ENCODE data around the gene HNRNPK.

Gene HNRNPK

DNA sequence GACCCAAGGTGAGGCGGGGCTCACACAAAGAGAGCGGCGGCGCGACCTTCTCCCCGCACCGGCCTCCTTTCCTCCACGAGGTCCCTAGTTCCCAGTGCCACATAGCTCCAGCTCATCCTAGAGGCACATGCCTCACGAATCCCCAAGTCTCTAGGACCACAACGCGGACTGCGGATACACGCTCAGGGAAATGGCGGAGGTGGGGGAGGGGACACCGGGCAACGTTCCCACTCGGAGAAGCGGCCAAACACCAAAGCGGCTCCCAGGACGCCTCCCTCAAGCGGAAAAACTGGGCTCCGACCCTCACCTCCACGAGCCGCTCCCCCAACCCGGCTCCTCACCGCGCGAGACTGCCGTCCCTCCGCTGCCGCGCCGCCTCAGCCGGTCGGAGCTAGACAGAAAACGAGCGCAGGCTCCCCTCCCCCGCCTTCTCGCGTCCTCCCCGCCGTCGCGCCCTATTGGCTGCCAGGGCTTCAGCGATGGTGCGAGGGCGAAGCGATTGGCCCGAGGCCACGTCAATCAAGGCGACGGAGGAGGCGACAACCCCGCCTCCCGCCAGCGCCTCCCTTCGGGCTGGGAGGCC, at the start of gene HNRNPK:
Gene HNRNPK (minus strand): TSS at position 404 of the 583 bp plus-strand sequence. CDS start 1,963 bp downstream, outside the sequence.
- DNase-seq = peak; percentile 97

DNA sequence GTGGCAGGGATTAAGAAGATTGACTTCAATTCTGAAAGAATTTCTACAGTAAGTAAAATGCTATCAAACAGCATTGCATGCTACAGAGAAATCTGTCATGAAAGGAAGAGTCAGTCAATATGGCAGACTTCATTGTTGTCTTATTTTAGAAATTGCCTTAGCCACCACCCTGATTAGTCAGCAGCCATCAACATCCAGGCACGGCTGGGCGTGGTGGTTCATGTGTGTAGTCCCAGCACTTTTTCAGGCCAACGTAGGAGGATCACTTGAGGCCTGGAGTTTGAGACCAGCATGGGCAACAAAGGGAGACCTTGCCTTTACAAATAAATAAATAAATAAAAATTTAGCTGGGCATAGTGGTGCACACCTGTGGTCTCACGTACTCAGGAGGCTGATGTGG, 47.2 kb upstream of the HNRNPK start:
- no peak for DNase-seq

- no peak for DNase-seq
These were observed 44.1 kb upstream of the HNRNPK start for GRCh38 chr9:84024041-84024575.

GRCh38 chr9:84007662-84008061, 27.6 kb upstream of the HNRNPK start:
- no peak for DNase-seq

GRCh38 chr9:84003246-84003645, 23.2 kb upstream of the HNRNPK start:
- DNase-seq = no peak

GRCh38 chr9:84002344-84002743, 22.3 kb upstream of the HNRNPK start:
- DNase-seq = no peak

DNA sequence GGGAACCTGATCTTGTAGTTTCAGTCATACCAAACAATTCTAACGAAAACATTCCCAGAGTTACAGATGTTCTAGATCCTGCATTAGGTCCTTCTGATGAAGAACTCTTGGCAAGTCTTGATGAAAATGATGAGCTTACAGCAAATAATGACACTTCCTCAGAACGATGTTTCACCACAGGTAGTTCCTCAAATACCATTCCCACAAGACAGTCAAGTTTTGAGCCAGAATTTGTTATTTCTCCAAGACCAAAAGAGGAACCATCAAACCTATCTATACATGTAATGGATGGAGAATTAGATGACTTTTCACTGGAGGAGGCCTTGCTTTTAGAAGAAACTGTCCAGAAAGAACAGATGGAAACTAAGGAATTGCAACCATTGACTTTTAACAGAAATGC, 21.6 kb upstream of the HNRNPK start:
- no peak for DNase-seq

GRCh38 chr9:84000186-84000585, 20.2 kb upstream of the HNRNPK start:
- DNase-seq = no peak

DNA sequence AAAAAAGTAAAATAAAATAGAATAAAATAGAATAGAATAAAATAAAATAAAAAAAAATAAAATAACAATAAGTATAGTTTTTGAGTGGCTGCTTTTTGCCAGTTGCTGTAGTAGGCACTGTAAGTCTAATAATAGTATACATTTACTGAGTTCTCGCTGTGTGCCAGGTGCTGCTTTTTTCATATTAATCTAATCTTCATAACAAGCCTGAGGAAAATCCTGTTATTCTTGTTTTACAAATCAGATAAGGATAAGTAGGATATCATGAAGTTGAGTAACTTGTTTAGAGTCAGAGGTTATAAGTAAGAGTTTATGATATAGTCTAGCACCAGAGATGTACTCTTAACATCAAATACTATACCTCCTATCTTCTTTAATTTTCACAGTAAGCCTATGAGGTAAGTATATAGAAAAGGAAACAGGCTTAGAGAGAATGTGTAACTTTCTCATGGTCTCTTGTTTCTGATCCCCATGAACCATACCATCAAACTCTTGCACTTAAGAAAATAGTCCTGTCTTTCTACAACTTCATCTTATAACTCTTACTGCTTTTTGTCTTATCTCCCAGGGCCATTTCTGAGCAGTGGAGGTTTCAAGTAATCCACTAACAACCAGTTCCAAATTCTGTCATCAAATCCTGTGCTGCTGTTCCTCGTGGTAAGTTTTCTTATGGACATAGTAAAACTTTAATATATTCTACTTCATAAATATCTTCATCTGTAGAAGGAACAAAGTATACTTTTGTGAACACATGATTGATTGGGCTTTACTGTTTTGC, 19.3 kb upstream of the HNRNPK start:
- no peak for DNase-seq

DNA sequence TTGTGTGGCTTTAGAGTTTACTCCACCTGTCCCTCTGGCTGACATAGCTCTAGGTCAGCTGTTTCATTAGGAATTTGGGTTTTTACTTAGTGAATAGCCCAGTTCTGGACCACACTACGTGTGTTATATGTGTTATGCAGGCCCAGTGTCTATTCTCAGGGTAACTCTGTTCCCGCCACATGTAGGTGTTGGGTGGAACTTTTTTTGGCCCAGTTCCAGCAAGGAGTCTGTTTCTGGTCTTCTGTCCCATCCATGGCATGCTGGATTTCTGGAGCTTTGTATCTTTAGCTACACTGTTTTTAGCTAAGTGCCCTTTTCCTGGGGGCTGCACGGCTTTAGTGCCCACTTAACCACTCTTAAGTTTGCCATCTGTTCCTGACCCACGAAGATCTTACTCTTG, 16.1 kb upstream of the HNRNPK start:
- no peak for DNase-seq

DNA sequence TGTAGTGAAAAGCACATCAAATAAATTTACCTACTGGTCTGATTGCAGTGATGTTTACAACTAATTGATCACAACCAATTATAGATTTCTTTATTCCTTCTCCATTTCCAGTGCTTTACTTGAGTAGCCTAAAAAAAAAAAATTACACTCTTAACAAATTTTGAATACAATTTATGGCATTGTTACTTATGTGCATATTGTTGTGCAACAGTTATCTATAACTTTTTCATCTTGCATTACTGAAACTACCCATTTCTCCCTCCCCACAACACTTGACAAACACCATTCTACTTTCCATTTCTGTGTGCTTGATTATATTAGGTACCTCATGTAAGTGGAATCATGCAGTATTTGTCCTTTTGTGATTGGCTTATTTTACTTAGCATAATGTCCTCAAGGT, 12.9 kb upstream of the HNRNPK start:
- DNase-seq = no peak

GRCh38 chr9:83992407-83992806, 12.4 kb upstream of the HNRNPK start:
- no peak for DNase-seq

- no peak for DNase-seq
These were observed 11.3 kb upstream of the HNRNPK start for GRCh38 chr9:83991355-83991754.

DNA sequence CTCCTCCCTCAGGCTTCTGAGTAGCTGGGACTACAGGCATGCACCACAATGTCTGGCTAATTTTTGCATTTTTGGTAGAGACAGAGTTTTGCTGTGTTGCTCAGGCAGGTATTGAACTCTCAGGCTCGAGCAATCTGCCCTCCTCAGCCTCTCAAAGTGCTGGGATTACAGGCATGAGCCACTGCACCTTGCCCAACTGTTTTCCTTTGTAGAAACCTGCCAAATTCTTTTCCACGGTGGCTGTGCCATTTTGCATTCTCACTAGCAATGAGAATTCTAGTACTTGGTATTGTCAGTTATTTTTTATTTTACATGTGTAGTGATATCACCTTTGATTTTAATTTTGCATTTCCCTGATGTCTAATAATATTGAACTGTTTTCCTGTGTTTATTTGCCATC, 8.4 kb upstream of the HNRNPK start:
- no peak for DNase-seq

DNA sequence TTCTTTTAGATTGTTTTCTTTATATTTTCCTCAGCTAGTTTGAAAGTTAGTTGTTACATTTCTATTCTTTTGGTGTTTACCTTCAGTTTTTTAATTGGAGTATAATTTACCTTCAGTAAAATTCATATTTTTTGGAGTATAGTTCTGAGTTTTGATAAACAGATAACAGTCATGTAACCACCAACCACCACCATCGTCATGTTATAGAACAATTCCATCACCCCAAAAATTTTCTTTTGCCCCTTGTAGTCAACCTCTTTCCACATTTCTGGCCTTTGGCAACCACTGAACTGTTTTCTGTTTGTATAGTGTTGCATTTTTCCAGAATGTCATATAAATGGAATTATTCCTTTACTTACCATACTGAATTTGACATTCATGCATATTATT, 7.4 kb upstream of the HNRNPK start:
- DNase-seq = no peak

DNA sequence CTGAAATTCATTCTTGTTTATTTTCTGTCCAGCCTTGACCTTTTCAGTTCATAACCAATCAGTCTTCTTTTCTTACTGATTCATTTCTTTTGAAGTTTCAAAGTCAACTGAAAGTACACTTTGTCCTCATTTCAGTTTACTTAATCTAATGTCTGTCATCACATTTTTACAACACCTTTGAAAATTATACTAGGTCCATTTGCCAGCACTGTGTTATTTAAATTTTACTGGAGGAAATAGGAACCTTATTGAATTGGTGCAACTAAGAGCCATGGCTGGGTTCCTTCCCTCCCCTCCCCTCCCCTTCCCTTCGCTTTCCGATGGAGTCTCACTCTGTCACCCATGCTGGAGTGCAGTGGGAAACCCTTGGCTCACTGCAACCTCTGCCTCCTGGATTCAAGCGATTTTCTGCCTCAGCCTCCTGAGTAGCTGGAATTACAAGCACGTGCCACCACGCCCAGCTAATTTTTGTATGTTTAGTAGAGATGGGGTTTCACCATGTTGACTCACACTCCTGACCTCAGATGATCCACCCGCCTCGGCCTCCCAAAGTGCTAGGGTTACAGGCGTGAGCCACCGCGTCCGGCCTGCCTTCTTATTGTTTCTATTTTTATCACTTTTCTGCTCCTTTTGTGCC, 6.9 kb upstream of the HNRNPK start:
- no peak for DNase-seq

GRCh38 chr9:83986195-83986594, 6.2 kb upstream of the HNRNPK start:
- DNase-seq = no peak

DNA sequence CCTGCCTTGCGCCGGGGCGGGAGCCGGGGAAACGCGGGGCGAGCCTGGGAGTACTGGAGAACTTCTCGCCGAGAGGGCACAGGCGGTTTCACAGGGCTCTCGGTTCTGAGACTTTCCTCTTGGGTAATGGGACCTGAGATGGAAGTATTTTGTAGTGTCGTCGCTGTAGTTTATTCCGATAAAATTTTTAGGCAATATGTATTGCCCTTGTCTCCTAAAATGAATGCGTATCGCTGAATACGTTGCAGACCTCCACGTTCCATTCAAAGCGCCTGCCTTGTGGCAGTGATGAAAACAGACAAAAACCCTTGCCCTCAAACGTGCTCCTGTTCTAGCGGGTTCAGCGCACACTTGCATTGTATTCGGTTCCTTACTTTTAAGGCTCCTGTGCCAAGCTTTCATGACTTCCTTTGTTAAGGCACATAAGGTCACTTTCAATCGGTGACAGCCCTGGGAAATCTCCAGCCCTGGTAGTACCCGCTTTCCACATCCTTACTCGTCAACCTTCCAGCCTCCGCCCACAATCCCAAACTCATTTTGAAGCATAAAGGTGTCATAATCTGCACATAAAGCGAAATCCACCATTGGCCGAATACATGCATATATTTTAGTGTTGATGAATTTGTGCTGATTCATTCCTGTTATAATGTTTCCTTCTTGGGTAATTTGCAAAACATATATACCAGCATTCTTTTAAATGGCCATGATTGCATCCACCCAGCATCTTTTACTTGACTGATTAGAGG, 1.3 kb upstream of the HNRNPK start:
- no peak for DNase-seq

DNA sequence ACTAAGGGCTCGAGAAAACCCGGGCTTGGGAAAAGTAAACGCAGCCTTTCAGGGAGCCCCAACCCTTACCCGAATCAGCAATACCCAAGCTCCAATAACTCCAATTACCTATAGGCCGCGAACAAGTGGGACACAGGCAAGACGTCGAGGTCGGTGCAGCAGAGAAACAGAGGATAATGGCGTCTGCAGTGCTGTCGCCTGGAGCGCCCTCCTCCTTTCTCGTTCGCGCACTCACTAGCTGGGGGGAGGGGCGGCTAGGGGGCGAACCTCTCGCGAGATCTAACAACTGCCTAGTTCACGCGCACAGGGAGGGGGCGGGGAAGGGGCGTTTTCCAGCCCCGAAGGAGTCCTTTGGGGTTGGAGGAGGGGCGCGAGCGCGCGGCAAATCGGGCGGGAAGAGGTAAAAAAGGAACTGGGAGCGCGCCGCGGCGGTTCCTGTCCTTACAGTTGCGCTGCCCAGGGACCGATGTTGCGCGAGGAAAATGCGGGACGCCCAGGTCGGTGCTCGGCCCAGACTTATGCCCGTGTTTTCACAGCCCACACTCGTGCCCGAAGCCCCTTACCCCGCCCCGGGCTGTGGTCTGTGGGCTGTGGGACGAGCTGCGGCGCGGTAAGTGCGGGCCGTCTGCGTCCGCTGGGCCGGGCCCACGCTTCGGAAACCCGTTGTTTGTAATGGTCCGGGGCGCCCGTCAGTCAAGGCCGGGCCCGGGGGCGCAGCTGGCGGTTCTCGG, 545 bp upstream of the HNRNPK start, which contains the start of gene RMI1:
Gene RMI1 (plus strand): TSS at position 411 of the 731 bp plus-strand sequence. CDS start 20,182 bp downstream, outside the sequence.
- DNase-seq = peak; percentile 98

GRCh38 chr9:83978992-83979811, 813 bp downstream of the HNRNPK start:
- DNase-seq = peak; percentile 88

DNA sequence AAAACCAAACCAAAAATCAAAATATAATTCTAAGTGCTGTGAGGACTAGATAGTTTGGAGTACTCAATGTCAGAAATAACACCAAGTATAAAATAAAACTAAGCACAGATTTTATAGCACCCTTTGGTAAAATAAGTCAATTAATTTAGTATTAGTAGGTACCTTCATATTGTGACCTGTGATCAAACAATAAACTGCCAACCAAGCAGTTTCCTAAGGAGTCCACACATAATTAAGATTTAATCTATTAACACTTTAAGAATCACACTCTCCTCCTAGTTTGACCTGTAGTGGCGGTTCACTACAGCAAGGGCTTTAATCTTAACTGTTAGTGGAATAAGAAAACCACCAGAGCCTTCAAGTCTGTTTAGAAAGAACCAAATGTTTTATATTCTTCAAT, 2.8 kb downstream of the HNRNPK start:
- DNase-seq = no peak
